ENCODE measurements around the gene CD83.
A peak's percentile ranks its signal among the peaks of the same experiment; 100 is the strongest.

Gene CD83

GRCh38 chr6:14143305-14143704 lies 25.7 kb downstream of the CD83 start:
- H3K27ac ChIP-seq (ENCODE audit: low read length): no peak overlapping the region
- no peaks in the 10 kb centered on the region for H3F3A ChIP-seq (ENCODE audit: insufficient read depth, low read length)
- no peaks in the 10 kb centered on the region for H3K79me2 ChIP-seq (ENCODE audit: low read length)
- no peaks in the 10 kb centered on the region for H3K36me3 ChIP-seq (replicated peaks; ENCODE audit: insufficient read depth, low read length)
- H4K20me1 ChIP-seq (ENCODE audit: insufficient read depth, low read length): no peaks in the 10 kb centered on the region
- H2AFZ ChIP-seq (ENCODE audit: low read length): no peak overlapping the region
- no peaks in the 10 kb centered on the region for H3K9me3 ChIP-seq (replicated peaks; ENCODE audit: insufficient read depth, low read length)
- no peak overlapping the region for H3K9ac ChIP-seq (ENCODE audit: low read length)
- no peak overlapping the region for H3K4me3 ChIP-seq (ENCODE audit: low read length)
- no peak for DNase-seq
- H3K4me2 ChIP-seq (ENCODE audit: low read depth, low read length): no peak overlapping the region
- H3K27me3 ChIP-seq (replicated peaks; ENCODE audit: insufficient read depth, low read length): no peaks in the 10 kb centered on the region
- no peaks in the 10 kb centered on the region for H3K9me2 ChIP-seq (replicated peaks; ENCODE audit: insufficient read depth, low read length)
- TF ChIP-seq EZH2phosphoT487 (IDR thresholded peaks at IDR 0.05; ENCODE audit: low read length): no peak
- no peaks in the 10 kb centered on the region for H3K4me1 ChIP-seq (ENCODE audit: low read length)

GRCh38 chr6:14144678-14145113 lies 27.1 kb downstream of the CD83 start:
- Histone ChIP-seq H3K4me1 (ENCODE audit: low read length) (no peaks in the 10 kb centered on the region), H3F3A (ENCODE audit: insufficient read depth, low read length) (no peaks in the 10 kb centered on the region), H3K9me2 (replicated peaks; ENCODE audit: insufficient read depth, low read length) (no peaks in the 10 kb centered on the region), H2AFZ (ENCODE audit: low read length) (0 out of 2 replicates have a peak overlapping the region, but pooled peaks have one; percentile 35), H3K79me2 (ENCODE audit: low read length) (no peaks in the 10 kb centered on the region), H4K20me1 (ENCODE audit: insufficient read depth, low read length) (no peaks in the 10 kb centered on the region), H3K9ac (ENCODE audit: low read length) (no peak overlapping the region), H3K27me3 (replicated peaks; ENCODE audit: insufficient read depth, low read length) (no peaks in the 10 kb centered on the region), H3K9me3 (replicated peaks; ENCODE audit: insufficient read depth, low read length) (no peaks in the 10 kb centered on the region), H3K4me3 (ENCODE audit: low read length) (no peak overlapping the region), H3K36me3 (replicated peaks; ENCODE audit: insufficient read depth, low read length) (no peaks in the 10 kb centered on the region), H3K27ac (ENCODE audit: low read length) (no peak overlapping the region), H3K4me2 (ENCODE audit: low read depth, low read length) (no peak overlapping the region)
- TF ChIP-seq CTCF (IDR thresholded peaks at IDR 0.05; ENCODE audit: low read length): peak; percentile 91
- no peak for TF ChIP-seq EZH2phosphoT487 (IDR thresholded peaks at IDR 0.05; ENCODE audit: low read length)
- DNase-seq: peak; percentile 57

GRCh38 chr6:14146506-14147096 lies 29.0 kb downstream of the CD83 start:
- no peak overlapping the region for H2AFZ ChIP-seq (ENCODE audit: low read length)
- no peaks in the 10 kb centered on the region for H3K9me3 ChIP-seq (replicated peaks; ENCODE audit: insufficient read depth, low read length)
- H3K79me2 ChIP-seq (ENCODE audit: low read length): no peaks in the 10 kb centered on the region
- H3K36me3 ChIP-seq (replicated peaks; ENCODE audit: insufficient read depth, low read length): no peaks in the 10 kb centered on the region
- H3K27me3 ChIP-seq (replicated peaks; ENCODE audit: insufficient read depth, low read length): no peaks in the 10 kb centered on the region
- no peaks in the 10 kb centered on the region for H4K20me1 ChIP-seq (ENCODE audit: insufficient read depth, low read length)
- no peak overlapping the region for H3K4me2 ChIP-seq (ENCODE audit: low read depth, low read length)
- H3K4me1 ChIP-seq (ENCODE audit: low read length): no peaks in the 10 kb centered on the region
- no peak for DNase-seq
- no peaks in the 10 kb centered on the region for H3K9me2 ChIP-seq (replicated peaks; ENCODE audit: insufficient read depth, low read length)
- TF ChIP-seq EZH2 (optimal IDR thresholded peaks at IDR 0.05; ENCODE audit: low read depth, low read length): no peak
- no peak for TF ChIP-seq EZH2phosphoT487 (IDR thresholded peaks at IDR 0.05; ENCODE audit: low read length)
- no peak for TF ChIP-seq CTCF (IDR thresholded peaks at IDR 0.05; ENCODE audit: low read length)
- no peak overlapping the region for H3K27ac ChIP-seq (ENCODE audit: low read length)
- no peaks in the 10 kb centered on the region for H3F3A ChIP-seq (ENCODE audit: insufficient read depth, low read length)
- H3K4me3 ChIP-seq (ENCODE audit: low read length): no peak overlapping the region
- H3K9ac ChIP-seq (ENCODE audit: low read length): no peak overlapping the region

GRCh38 chr6:14147891-14148290 lies 30.3 kb downstream of the CD83 start:
- Histone ChIP-seq H3K4me3 (ENCODE audit: low read length) (no peak overlapping the region), H2AFZ (ENCODE audit: low read length) (no peak overlapping the region), H3F3A (ENCODE audit: insufficient read depth, low read length) (no peaks in the 10 kb centered on the region), H3K79me2 (ENCODE audit: low read length) (no peaks in the 10 kb centered on the region), H4K20me1 (ENCODE audit: insufficient read depth, low read length) (no peaks in the 10 kb centered on the region), H3K4me1 (ENCODE audit: low read length) (no peaks in the 10 kb centered on the region), H3K4me2 (ENCODE audit: low read depth, low read length) (no peak overlapping the region), H3K9ac (ENCODE audit: low read length) (no peak overlapping the region), H3K9me2 (replicated peaks; ENCODE audit: insufficient read depth, low read length) (no peaks in the 10 kb centered on the region), H3K9me3 (replicated peaks; ENCODE audit: insufficient read depth, low read length) (no peaks in the 10 kb centered on the region), H3K27ac (ENCODE audit: low read length) (no peak overlapping the region), H3K36me3 (replicated peaks; ENCODE audit: insufficient read depth, low read length) (no peaks in the 10 kb centered on the region), H3K27me3 (replicated peaks; ENCODE audit: insufficient read depth, low read length) (no peaks in the 10 kb centered on the region)
- no peak for TF ChIP-seq CTCF (IDR thresholded peaks at IDR 0.05; ENCODE audit: low read length)
- no peak for TF ChIP-seq EZH2 (optimal IDR thresholded peaks at IDR 0.05; ENCODE audit: low read depth, low read length)
- no peak for TF ChIP-seq EZH2phosphoT487 (IDR thresholded peaks at IDR 0.05; ENCODE audit: low read length)
- no peak for DNase-seq

Data from MM.1S (cell line).